Activated naive CD8-positive, alpha-beta T cell treated with anti-CD3 and anti-CD28 coated beads, Interleukin-2, amount 10 ng/mL, durations not matched to agents 7 days and 5 days (primary cell): ENCODE results near the gene HECW1. TPM values are rescaled to one million over a fixed set of nuclear protein-coding genes. Genes with fewer than 3 reads are reported as not detected.

Experiments
- ATAC-seq: fragments of 150-1000 bp; cut with Tn5 transposase; one replicate; pipeline ENCODE4 v1.10.0; 2021; ENCODE audit warnings: low read depth, moderate library complexity
- POLR2A ChIA-PET: fragments of 350-600 bp; sonication (Branson Sonifier 250); formaldehyde crosslinking; loops from one replicate; lab custom pipeline; 2021; ENCODE audit warnings: antibody characterized with exemption; lab: Charles Lee
- DNase-seq: peaks from one replicate; pipeline ENCODE4 v3.0.0; 2021
- H3K27ac Mint-ChIP-seq: one replicate; pipeline ENCODE4 v1.8.0; 2022; ENCODE audit warnings: mild to moderate bottlenecking, mixed read lengths
- H3K27me3 Mint-ChIP-seq: one replicate; pipeline ENCODE4 v1.8.0; 2022; ENCODE audit warnings: mild to moderate bottlenecking, moderate library complexity, mixed read lengths
- H3K36me3 Mint-ChIP-seq: one replicate; pipeline ENCODE4 v1.8.0; 2021; ENCODE audit warnings: mild to moderate bottlenecking, mixed read lengths
- H3K4me1 Mint-ChIP-seq: one replicate; pipeline ENCODE4 v1.8.0; 2021; ENCODE audit warnings: mixed read lengths
- H3K4me3 Mint-ChIP-seq: one replicate; pipeline ENCODE4 v1.8.0; 2022; ENCODE audit warnings: mild to moderate bottlenecking, moderate library complexity, mixed read lengths
- H3K9me3 Mint-ChIP-seq: one replicate; pipeline ENCODE4 v1.8.0; 2021; ENCODE audit warnings: mixed read lengths
- total RNA-seq, 2 experiments: library from RNA; stranded (reverse); gene quantifications; one replicate each; pipeline ENCODE4 v1.2.3, GENCODE V29; 2021

Gene HECW1
- total RNA-seq, 2 experiments from 2014 or later = not detected

DNA sequence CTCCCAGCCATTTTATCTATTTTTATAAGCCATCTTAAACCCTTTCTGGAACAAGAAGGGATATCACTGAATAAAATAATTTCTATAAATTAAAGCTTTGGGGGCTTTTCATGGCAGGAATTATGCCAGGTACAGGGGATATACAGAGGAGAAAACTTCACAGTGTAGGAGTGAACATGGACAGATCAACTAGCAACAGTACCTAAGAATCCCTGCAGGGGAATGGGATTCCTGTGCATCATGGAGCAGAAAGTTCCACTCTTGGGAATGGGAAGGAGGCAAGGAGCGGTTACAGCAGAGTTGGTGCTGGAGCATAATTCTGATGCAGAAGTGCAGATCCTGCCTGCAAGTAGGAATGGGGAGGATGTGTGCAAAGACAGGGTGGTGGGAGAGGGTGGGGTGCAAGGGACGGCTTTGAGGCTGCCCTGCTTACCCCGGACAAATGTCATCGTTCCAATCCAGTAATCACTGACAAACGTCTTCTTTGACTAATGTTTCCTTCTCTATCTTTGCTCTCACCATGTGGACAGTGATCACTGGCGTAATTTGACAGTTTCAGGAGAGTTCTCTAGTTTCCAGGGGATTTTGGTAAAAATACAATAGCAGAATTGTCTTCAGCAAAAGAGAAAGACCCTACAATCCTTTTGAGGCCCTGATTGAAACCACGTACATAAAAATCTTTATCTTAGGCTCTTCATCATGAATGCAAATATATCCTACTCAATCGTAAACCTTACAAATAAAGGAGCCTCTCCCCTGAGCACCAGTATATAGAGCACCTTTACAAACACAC, 196.7 kb downstream of the HECW1 start:
- H3K9me3 Mint-ChIP-seq = no peaks in the 10 kb centered on the region
- ATAC-seq = no peak
- H3K4me3 Mint-ChIP-seq = no peak overlapping the region
- H3K27ac Mint-ChIP-seq = no peak overlapping the region
- no peak for DNase-seq
- peaks cover 4% of the 10 kb centered on the region for H3K27me3 Mint-ChIP-seq
- H3K36me3 Mint-ChIP-seq = no peaks in the 10 kb centered on the region
- POLR2A ChIA-PET = no interaction called here
- H3K4me1 Mint-ChIP-seq = peaks cover under 1% of the 10 kb centered on the region

- Mint-ChIP-seq H3K4me1 (peaks cover 3% of the 10 kb centered on the region), H3K4me3 (no peak overlapping the region), H3K36me3 (no peaks in the 10 kb centered on the region), H3K27me3 (peaks cover 4% of the 10 kb centered on the region), H3K27ac (no peak overlapping the region), H3K9me3 (no peaks in the 10 kb centered on the region)
- POLR2A ChIA-PET = no interaction called here
- no peak for DNase-seq
- no peak for ATAC-seq
Observed at GRCh38 chr7:43309706-43310022, 197.2 kb downstream of the HECW1 start.

DNA sequence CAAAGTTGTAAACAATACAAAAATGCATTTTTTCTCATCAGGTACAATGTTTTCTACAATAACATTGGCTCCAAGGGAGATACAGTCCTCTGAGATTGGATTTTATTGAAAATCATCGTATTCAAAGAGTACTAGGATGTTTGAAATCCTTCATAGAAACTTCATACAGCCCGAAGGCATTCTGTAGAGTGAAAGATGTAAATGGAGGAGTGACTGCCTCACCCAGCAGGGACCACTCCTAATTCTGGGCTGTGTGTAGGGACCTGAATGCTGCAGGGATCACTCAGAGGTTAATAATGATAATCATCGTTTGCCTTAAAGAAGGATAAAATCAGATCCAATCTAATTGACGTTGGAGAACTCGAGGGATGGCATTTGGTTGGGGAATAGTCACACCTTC, 198.6 kb downstream of the HECW1 start:
- peaks cover 4% of the 10 kb centered on the region for H3K27me3 Mint-ChIP-seq
- POLR2A ChIA-PET = no interaction called here
- no peaks in the 10 kb centered on the region for H3K9me3 Mint-ChIP-seq
- no peak for DNase-seq
- ATAC-seq = no peak
- H3K27ac Mint-ChIP-seq = no peak overlapping the region
- H3K4me3 Mint-ChIP-seq = no peak overlapping the region
- H3K36me3 Mint-ChIP-seq = no peaks in the 10 kb centered on the region
- peaks cover 3% of the 10 kb centered on the region for H3K4me1 Mint-ChIP-seq

- H3K36me3 Mint-ChIP-seq = no peaks in the 10 kb centered on the region
Observed at GRCh38 chr7:43311694-43312093, 199.2 kb downstream of the HECW1 start.

DNA sequence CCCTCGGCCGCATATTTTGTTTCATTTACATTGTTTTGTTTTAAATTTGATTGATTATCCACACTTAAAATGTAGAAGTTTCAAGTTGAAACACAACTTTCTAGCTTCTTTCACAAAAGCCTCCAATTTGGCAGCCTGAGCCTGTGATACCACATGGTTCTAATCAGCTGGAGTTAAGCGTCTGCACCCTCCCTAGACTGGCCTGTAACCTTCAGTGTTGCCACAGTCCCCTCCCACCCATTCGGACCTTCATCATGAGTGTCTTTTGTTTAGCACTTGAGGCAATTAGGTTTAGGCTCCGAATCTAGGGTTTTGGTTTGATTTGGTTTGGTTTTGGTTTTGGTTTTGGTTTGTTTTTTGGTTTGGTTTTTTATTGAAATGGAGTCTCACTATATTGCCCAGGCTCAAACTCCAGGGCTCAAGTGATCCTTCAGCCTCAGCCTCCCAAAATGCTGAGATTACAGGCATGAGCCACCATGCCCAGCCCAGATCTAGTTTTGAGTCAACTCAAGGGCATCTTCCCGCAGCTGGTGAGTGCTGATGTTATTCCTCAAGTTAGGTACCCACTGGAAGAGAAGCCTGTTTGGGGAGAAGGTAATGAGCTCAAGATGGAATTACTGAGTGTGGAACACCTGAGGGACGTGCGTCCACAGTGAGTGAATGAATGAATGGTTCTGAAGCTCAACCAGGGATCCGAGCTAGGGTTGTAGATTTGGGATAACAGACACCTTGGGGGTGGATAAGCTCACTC, 201.4 kb downstream of the HECW1 start:
- Mint-ChIP-seq H3K27me3 (peaks cover 7% of the 10 kb centered on the region), H3K4me1 (peaks cover 3% of the 10 kb centered on the region), H3K36me3 (no peaks in the 10 kb centered on the region), H3K27ac (no peak overlapping the region), H3K4me3 (no peak overlapping the region), H3K9me3 (no peaks in the 10 kb centered on the region)
- ATAC-seq = no peak
- POLR2A ChIA-PET = no interaction called here
- no peak for DNase-seq

More at GRCh38 chr7:43311694-43312093, 199.2 kb downstream of the HECW1 start:
- peaks cover 3% of the 10 kb centered on the region for H3K4me1 Mint-ChIP-seq
- no peak overlapping the region for H3K4me3 Mint-ChIP-seq
- no peak overlapping the region for H3K27ac Mint-ChIP-seq
- H3K9me3 Mint-ChIP-seq = no peaks in the 10 kb centered on the region
- no peak for DNase-seq
- peaks cover 2% of the 10 kb centered on the region for H3K27me3 Mint-ChIP-seq
- POLR2A ChIA-PET = no interaction called here
- ATAC-seq = no peak

- Mint-ChIP-seq H3K27ac (no peak overlapping the region), H3K4me1 (peaks cover 3% of the 10 kb centered on the region), H3K4me3 (no peak overlapping the region), H3K9me3 (no peaks in the 10 kb centered on the region), H3K27me3 (peaks cover 7% of the 10 kb centered on the region), H3K36me3 (no peaks in the 10 kb centered on the region)
- no peak for ATAC-seq
- DNase-seq = no peak
- POLR2A ChIA-PET = no interaction called here
Observed at GRCh38 chr7:43314379-43315158, 202.1 kb downstream of the HECW1 start.

DNA sequence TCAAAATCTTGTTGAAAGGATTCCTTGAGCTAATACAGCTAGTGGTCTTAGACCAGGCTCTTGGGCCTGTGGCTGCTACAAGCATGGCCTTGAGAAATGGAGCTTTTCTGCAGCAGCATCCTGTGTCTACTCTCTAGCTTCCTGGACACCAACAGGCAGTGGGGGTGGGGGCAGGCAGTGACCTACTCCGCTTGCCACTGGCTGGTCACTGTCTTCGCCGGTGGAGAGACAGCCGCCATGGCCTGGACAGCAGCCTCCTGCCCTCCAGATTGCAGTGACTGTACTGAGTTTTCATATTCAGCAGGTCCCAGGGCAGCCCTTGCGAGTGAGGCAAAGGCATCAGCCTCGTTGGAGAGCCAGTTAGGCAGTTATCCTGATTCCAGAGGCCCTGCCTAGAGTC, 204.6 kb downstream of the HECW1 start:
- POLR2A ChIA-PET = no interaction called here
- ATAC-seq = no peak
- Mint-ChIP-seq H3K27ac (no peak overlapping the region), H3K4me1 (peaks cover 3% of the 10 kb centered on the region), H3K4me3 (no peak overlapping the region), H3K36me3 (no peaks in the 10 kb centered on the region), H3K27me3 (peaks cover 5% of the 10 kb centered on the region), H3K9me3 (no peaks in the 10 kb centered on the region)
- DNase-seq = no peak

DNA sequence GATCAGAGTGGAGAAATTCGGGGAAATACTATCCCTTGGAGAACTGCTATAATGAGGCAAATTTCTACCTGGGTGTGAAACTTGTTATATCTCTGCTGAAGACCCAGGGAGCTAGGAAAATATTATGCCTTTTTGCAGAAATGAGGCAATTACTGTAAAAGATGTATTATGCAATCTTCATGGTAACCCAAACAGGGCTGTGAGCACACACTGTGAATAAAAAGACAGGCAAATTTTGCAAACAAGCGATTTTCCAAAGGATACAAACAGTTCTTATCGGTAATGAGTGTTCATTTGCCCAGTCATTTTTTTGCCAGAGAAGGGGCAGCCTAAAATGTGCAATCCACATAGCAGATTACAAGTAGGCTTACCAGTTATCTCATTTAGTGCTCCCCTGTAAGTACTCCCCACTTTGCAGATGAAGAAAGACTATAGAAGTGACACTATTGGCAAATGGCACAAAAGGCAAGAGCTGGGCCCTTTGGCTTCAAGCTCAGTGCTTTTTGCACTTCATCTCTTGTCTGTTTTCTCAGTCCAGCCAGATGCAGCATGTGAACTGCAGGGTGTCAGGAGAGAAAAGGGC, 205.8 kb downstream of the HECW1 start:
- Mint-ChIP-seq H3K27ac (no peak overlapping the region), H3K27me3 (peaks cover 8% of the 10 kb centered on the region), H3K4me1 (peaks cover 3% of the 10 kb centered on the region), H3K4me3 (no peak overlapping the region), H3K36me3 (no peaks in the 10 kb centered on the region), H3K9me3 (no peaks in the 10 kb centered on the region)
- ATAC-seq (no peak), DNase-seq (no peak)
- POLR2A ChIA-PET = no interaction called here

DNA sequence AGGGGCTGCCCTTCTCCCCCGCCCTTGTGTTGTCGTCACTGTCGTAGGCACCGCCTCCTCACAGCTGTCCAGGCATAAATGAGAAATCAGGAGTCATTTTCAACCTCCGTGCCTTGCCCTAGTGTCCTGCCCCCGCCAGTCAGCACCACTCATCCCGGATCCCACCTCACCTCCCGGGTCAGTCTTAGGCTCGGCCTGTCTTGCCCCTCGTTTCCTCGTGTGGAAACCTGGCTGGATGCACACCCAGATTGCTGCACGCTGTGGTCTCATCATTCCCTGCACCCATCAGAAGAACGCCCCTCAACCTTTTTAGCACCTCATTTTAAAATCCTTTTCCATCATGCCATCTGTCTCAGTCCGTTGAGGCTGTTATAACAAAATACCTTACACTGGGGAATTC, 213.1 kb downstream of the HECW1 start:
- Mint-ChIP-seq H3K4me3 (no peak overlapping the region), H3K9me3 (no peaks in the 10 kb centered on the region), H3K27me3 (peaks cover 5% of the 10 kb centered on the region), H3K27ac (no peak overlapping the region), H3K36me3 (no peaks in the 10 kb centered on the region), H3K4me1 (no peaks in the 10 kb centered on the region)
- ATAC-seq (no peak), DNase-seq (no peak)
- POLR2A ChIA-PET = no interaction called here

- Mint-ChIP-seq H3K36me3 (no peaks in the 10 kb centered on the region), H3K27ac (no peak overlapping the region), H3K4me3 (no peak overlapping the region), H3K4me1 (no peaks in the 10 kb centered on the region), H3K27me3 (peaks cover 2% of the 10 kb centered on the region), H3K9me3 (no peaks in the 10 kb centered on the region)
- no peak for ATAC-seq
- no peak for DNase-seq
- POLR2A ChIA-PET = no interaction called here
Observed at GRCh38 chr7:43328336-43328735, 215.9 kb downstream of the HECW1 start.

DNA sequence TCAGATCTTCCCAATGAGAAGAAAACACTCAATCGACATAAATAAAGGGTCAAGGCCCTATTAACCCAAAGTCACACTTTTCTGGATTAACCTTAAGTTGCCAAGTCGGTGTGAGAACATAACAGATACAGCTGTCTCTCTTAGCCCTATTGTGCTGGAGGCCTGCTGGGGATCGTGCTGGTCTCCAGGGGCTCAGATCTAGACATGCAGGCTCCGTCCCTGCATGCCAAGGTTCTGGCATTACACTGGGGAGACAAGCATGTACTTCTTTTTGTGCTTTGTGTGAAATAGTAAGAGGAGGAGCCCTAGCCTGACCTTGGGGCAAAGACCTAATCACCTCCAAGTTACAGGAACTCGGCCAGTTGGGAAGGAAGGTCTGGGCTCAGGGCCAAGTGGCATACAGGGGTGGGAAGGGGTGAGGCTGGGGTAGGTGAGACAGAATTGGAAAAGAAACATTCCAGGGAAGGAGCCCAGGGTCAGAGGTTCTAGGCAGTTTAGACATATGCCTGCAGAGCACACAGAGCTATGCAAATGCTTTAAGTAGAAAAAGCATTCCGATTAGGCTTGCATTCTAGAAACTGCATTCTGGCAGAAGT, 216.4 kb downstream of the HECW1 start:
- Mint-ChIP-seq H3K27ac (no peak overlapping the region), H3K4me1 (no peaks in the 10 kb centered on the region), H3K27me3 (peaks cover 2% of the 10 kb centered on the region), H3K36me3 (no peaks in the 10 kb centered on the region), H3K9me3 (no peaks in the 10 kb centered on the region), H3K4me3 (no peak overlapping the region)
- POLR2A ChIA-PET = no interaction called here
- ATAC-seq (no peak), DNase-seq (no peak)

DNA sequence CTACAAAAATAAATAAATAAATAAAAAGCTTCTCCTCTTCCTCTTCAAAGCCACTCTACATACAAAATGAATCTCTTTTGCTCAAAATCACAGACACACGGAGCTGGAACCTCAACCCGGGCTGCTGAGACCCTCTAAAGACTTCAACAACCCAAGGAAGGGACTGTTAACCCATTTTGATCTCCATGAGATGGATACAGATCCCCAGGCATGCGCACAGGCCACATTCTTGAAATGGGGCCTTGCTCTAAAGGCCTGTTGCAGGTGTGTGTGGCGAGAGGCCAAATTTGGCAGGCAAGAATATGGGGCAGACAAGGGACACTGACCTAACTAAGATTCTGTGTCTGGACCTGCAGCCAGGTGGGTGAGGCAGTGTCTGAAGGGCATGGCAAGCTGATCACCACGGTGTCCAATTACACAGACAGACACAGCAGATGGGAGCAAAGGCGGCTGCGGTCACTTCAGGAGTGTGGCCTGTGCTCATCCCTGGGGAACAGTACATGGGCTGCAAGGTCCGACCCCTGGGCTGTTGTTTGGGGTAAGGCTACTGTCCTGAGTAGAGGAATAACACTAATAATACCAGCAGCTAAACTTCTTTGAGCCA, 219.8 kb downstream of the HECW1 start:
- H3K4me3 Mint-ChIP-seq = no peak overlapping the region
- ATAC-seq = no peak
- POLR2A ChIA-PET = no interaction called here
- H3K9me3 Mint-ChIP-seq = no peaks in the 10 kb centered on the region
- DNase-seq = no peak
- H3K27ac Mint-ChIP-seq = no peak overlapping the region
- H3K36me3 Mint-ChIP-seq = no peaks in the 10 kb centered on the region
- peaks cover 2% of the 10 kb centered on the region for H3K27me3 Mint-ChIP-seq
- H3K4me1 Mint-ChIP-seq = no peaks in the 10 kb centered on the region

GRCh38 chr7:43337191-43337590, 224.7 kb downstream of the HECW1 start:
- DNase-seq (no peak), ATAC-seq (no peak)
- Mint-ChIP-seq H3K27ac (no peak overlapping the region), H3K4me1 (no peaks in the 10 kb centered on the region), H3K4me3 (no peak overlapping the region), H3K36me3 (no peaks in the 10 kb centered on the region), H3K27me3 (peaks cover 8% of the 10 kb centered on the region), H3K9me3 (no peaks in the 10 kb centered on the region)
- POLR2A ChIA-PET = no interaction called here
